Testis (tissue), 2 donors: ENCODE data around the gene SKAP2.

Source experiments
- POLR2A ChIP-seq: fragments of 450-650 bp; IDR thresholded peaks from one replicate; pipeline ENCODE4 v1.6.1; 2017; ENCODE audit warnings: antibody characterized with exemption, mild to moderate bottlenecking, moderate library complexity
- TF ChIP-seq, protein P1 (sequence below), 3 experiments: fragments of 450-650 bp in 2 of 3; fragments of 200-600 bp in 1 of 3; sonication (generic) in 1 of 3; IDR thresholded peaks; one replicate each; pipeline ENCODE4 v1.5.1; 2016 to 2019; ENCODE audit warnings: antibody characterized with exemption in 3 of 3, mild to moderate bottlenecking in 2 of 3, moderate library complexity in 1 of 3

GRCh38 chr7:26657686-26658388, 206.6 kb downstream of the SKAP2 start:
- TF ChIP-seq, protein P1, sequence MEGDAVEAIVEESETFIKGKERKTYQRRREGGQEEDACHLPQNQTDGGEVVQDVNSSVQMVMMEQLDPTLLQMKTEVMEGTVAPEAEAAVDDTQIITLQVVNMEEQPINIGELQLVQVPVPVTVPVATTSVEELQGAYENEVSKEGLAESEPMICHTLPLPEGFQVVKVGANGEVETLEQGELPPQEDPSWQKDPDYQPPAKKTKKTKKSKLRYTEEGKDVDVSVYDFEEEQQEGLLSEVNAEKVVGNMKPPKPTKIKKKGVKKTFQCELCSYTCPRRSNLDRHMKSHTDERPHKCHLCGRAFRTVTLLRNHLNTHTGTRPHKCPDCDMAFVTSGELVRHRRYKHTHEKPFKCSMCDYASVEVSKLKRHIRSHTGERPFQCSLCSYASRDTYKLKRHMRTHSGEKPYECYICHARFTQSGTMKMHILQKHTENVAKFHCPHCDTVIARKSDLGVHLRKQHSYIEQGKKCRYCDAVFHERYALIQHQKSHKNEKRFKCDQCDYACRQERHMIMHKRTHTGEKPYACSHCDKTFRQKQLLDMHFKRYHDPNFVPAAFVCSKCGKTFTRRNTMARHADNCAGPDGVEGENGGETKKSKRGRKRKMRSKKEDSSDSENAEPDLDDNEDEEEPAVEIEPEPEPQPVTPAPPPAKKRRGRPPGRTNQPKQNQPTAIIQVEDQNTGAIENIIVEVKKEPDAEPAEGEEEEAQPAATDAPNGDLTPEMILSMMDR (IDR thresholded peaks at IDR 0.05): no peak
- no peak for TF ChIP-seq POLR2A
